ENCODE results near the gene NKAIN2.
"Not testable (repeated sequence)": the region's sequence is repeated elsewhere in the genome, so short reads cannot be mapped to it uniquely, and the experiment has no call there.

The NKAIN2 gene

GRCh38 chr6:124233221-124233620 lies 429.6 kb downstream of the NKAIN2 start:
- DNase-seq, result no peak

GRCh38 chr6:124234801-124235200 lies 431.1 kb downstream of the NKAIN2 start:
- no peak for DNase-seq

- no peak for DNase-seq
These were observed 434.2 kb downstream of the NKAIN2 start for GRCh38 chr6:124237911-124238310.

DNA sequence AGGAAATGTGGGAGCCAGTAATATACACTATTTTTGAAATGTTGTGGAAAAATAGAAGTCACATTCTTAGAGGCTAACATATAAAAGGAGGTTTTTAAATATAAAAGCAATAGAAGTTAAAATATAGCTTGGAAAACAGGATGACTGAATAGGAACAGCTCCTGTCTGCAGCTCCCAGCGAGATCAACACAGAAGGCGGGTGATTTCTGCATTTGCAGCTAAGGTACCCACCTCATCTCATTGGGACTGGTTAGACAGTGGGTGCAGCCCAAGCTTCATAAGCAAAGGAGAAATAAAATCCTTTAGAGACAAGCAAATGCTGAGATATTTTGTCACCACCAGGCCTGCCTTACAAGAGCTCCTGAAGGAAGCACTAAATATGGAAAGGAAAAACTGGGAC lies 434.7 kb downstream of the NKAIN2 start:
- DNase-seq, result not testable (repeated sequence)

DNA sequence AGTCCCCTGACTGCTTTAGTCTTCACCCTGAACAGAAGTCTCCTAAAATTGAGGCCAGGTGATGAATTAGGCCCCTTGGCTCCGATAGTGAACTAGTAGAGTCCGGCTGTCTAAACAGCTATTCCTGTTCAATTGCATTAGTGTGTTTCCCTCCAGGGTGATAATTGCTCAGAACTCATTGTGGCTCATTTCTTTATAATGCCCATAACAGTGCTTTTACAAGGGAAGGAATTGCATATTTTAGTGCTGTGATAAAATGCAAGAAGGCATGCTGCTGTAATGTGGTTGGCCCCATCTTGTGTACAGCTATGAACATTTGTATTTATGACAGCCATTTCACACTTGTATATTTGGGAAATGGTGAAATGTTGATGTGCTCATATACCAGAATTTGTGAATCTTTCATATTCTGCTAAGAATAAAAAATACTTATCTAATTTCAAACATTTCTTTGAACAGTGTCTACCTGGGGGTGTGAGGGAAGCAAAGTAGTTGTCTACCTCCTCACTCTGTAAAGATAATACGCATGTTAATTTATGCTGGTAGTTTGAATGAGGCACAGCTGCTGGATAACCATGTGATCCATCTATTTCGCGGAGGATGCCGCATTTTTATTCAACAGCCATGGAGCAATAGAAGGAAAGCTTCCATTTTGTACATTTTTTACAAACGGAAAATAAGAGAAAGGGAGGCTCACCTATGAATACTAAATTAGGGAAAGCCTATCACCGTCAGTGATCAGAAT lies 451.4 kb downstream of the NKAIN2 start:
- no peak for DNase-seq

DNA sequence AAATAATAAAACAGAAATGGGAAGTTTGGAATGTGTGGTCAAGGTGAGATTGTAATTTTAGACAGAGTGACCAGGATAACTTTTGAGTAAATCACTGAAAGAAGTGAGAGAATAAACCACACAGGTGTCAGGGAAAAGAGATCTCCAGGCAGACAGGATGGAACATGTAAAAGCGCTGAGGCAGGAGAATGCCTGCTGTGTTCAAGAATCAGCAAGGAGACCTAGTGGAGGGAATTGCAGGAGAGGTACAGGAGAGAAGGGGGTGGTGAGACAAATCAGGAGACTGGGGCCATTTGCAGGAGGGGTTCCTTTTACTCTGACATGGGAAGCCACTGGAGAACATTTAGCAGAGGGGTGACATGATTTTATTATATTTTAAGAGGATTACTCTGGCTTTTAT lies 456.7 kb downstream of the NKAIN2 start:
- no peak for DNase-seq

GRCh38 chr6:124269733-124270132 lies 466.1 kb downstream of the NKAIN2 start:
- DNase-seq, result no peak

GRCh38 chr6:124273701-124274100 lies 470.0 kb downstream of the NKAIN2 start:
- no peak for DNase-seq

- no peak for DNase-seq
These were observed 478.9 kb downstream of the NKAIN2 start for GRCh38 chr6:124282541-124282940.

- no peak for DNase-seq
These were observed 479.8 kb downstream of the NKAIN2 start for GRCh38 chr6:124283486-124283885.

DNA sequence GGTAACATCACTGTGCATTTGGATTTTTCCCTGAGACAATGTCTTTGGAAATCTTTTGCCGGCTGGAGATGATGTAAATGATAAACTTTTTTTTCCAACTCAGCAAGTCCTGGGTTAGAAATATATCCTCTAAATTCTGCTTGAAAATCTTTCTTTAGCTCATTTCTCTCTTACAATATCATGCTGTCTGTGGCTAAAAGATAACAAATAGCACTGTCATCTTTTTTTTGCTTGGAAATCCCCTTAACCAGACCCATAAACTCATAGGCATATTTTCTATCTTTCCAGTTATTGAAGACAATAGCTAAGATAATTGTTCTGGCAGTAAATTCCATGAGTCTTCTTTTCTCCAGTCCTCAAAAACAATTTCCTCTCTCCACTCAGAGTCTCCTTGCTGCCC lies 481.5 kb downstream of the NKAIN2 start:
- DNase-seq, result no peak

GRCh38 chr6:124294574-124295200 lies 491.0 kb downstream of the NKAIN2 start:
- no peak for DNase-seq

DNA sequence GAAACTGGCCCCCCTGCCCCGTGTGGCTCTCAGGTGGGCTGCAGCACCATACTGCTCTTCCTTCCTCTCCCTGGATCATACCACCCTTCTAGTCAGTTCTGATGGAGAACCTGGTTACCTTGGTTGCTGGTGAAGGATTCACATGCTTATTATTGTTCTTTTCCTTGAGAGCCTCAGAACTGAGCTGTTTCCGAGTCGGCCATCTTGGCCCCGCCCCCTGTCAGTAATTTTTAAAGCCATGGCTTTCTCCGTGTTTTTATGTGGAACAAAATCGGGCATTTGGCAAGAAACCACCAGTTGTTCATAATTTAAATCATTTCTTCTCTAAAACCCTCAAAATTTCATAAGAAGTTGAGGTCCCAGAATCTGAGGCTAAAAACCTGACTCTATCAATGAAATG lies 493.8 kb downstream of the NKAIN2 start:
- no peak for DNase-seq

GRCh38 chr6:124298730-124299129 lies 495.1 kb downstream of the NKAIN2 start:
- DNase-seq, result no peak

DNA sequence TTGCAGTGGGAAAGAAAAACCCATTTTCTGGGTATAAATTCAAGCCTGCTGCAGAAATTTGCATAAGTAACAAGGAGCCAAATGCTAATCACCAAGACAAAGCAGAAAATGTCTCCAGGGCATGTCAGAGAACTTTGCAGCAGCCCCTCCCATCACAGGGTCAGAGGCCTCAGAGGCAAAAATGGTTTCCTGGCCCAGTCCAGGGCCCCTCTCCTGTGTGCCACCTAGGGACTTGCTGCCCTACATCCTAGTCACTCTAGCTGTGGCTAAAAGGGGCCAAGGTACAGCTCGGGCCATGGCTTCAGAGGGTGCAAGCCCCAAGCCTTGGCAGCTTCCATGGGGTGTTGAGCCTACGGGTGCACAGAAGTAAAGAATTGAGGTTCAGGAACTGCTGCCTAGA lies 497.2 kb downstream of the NKAIN2 start:
- not testable (repeated sequence) for DNase-seq

GRCh38 chr6:124303971-124304370 lies 500.3 kb downstream of the NKAIN2 start:
- no peak for DNase-seq

GRCh38 chr6:124310139-124310538 lies 506.5 kb downstream of the NKAIN2 start:
- DNase-seq, result no peak

DNA sequence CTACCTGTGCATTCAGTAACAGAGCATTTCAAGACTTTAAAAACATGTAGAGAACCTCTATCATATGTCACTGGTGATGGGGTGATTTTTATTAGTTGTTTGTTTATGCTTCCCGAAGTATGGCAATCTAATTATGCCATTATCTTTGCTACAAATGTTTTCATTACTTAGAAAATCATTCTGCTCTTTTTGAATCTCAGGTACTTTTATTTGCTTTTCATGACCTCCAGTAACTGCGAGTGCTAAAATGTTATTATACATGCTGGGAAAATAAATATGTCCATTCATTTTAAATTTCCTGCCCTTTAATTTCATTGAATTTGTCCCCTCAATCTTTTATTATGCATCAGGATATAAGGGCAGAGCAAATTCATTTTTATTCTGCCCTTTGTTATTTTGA lies 515.7 kb downstream of the NKAIN2 start:
- DNase-seq, result no peak

- DNase-seq, result no peak
These were observed 520.6 kb downstream of the NKAIN2 start for GRCh38 chr6:124324237-124324636.

- DNase-seq, result no peak
These were observed 526.5 kb downstream of the NKAIN2 start for GRCh38 chr6:124330197-124330596.

- no peak for DNase-seq
These were observed 530.7 kb downstream of the NKAIN2 start for GRCh38 chr6:124334359-124334758.

DNA sequence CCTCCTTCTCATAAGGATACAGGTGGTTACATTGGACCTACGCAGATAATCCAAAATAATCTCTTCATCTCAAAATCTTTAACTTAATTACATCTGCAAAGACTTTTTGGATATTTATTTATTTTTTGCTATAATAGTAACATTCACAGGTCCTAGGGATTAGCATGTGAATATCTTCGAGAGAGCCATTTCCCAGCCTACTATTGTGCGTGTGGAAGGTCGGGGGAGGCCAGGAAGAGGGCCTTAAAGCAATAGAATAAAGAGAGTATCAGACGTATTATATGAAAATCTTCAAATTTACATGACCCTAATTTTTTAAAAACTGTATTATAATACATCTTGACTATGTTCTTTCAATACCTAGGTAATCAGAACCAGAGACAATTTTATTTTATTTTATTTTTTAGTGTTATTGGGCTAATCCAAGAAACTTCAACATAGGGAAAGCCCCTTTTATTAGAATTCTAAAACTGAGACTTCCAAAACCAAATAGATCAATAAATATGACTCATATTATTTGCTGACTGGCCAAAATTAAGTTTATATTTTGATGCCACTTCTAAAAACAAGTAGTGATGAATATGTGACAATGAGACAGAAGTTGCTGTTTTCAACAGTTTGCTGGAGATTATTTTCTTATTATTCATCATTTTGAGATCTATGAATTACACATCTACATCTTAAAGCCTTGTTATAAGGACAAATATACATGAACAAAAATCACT lies 536.1 kb downstream of the NKAIN2 start:
- no peak for DNase-seq

GRCh38 chr6:124348339-124348738 lies 544.7 kb downstream of the NKAIN2 start:
- not testable (repeated sequence) for DNase-seq

- no peak for DNase-seq
These were observed 551.5 kb downstream of the NKAIN2 start for GRCh38 chr6:124355146-124355545.

Data from GOT3 (cell line).